ENCODE measurements around the gene KIAA0232.

The KIAA0232 gene

GRCh38 chr4:6782147-6782845 is at the start of gene KIAA0232:
KIAA0232 (plus strand) TSS chr4:6782727; CDS start chr4:6824454, 41,727 bp downstream.
- Histone ChIP-seq H3K9ac (ENCODE audit: low read length) (peak within 1 kb of the TSS; percentile 98), H3K27me3 (replicated peaks; ENCODE audit: control insufficient read depth, insufficient read depth, low read length) (no peaks in the 10 kb centered on the region), H3K4me3 (ENCODE audit: low read length) (peak within 1 kb of the TSS; percentile 96), H3K9me3 (ENCODE audit: control insufficient read depth, low read length) (no peaks in the 10 kb centered on the region), H3K4me1 (ENCODE audit: control insufficient read depth, insufficient read depth, low read length) (peaks cover 29% of the 10 kb centered on the region), H3K36me3 (ENCODE audit: control insufficient read depth, insufficient read depth, low read length, severe bottlenecking) (no peaks in the 10 kb centered on the region)
- DNase-seq (ENCODE audit: low read depth): peak; percentile 98

- no peaks in the 10 kb centered on the region for H3K9me3 ChIP-seq (ENCODE audit: control insufficient read depth, low read length)
- DNase-seq (ENCODE audit: low read depth): no peak
Observed at GRCh38 chr4:6733358-6734164, 49.0 kb upstream of the KIAA0232 start.

DNA sequence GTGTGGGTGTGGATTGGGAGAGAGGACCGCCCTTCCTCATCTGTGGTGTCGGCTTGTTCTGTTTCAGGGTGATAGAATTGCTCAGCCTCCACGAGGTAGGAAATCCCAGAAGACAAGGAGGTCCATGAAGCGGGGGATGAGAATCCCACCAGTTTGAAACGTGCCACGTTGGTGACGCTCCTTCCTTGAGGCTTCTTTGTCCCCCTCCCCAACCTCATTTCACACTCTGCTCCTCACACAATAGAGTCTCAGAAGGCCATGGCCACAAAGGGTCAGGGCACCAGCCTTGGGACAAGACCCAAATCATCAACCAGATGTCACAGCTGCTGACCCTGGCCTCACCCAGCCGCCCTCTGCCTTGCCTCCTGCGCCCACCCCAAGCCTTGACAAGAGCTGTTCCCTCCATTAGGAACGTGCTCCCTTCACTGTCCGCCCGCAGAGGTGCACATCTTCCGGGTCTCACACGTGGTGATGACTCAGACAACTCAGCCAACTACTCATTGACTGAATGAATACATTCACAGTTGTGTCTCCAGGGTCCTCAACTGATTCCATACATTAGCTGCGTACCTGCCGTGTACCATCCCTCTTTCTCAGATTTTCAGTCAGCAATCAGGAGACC is 48.3 kb upstream of the KIAA0232 start:
- DNase-seq (ENCODE audit: low read depth): no peak
- peaks cover 18% of the 10 kb centered on the region for H3K4me1 ChIP-seq (ENCODE audit: control insufficient read depth, insufficient read depth, low read length)
- no peak overlapping the region for H3K9ac ChIP-seq (ENCODE audit: low read length)
- no peaks in the 10 kb centered on the region for H3K9me3 ChIP-seq (ENCODE audit: control insufficient read depth, low read length)
- H3K4me3 ChIP-seq (ENCODE audit: low read length): no peak overlapping the region
- no peaks in the 10 kb centered on the region for H3K36me3 ChIP-seq (ENCODE audit: control insufficient read depth, insufficient read depth, low read length, severe bottlenecking)
- H3K27me3 ChIP-seq (replicated peaks; ENCODE audit: control insufficient read depth, insufficient read depth, low read length): no peaks in the 10 kb centered on the region

More at GRCh38 chr4:6733358-6734164, 49.0 kb upstream of the KIAA0232 start:
- Histone ChIP-seq H3K9ac (ENCODE audit: low read length) (peak overlapping the region; percentile 83), H3K36me3 (ENCODE audit: control insufficient read depth, insufficient read depth, low read length, severe bottlenecking) (no peaks in the 10 kb centered on the region), H3K4me3 (ENCODE audit: low read length) (no peak overlapping the region), H3K27me3 (replicated peaks; ENCODE audit: control insufficient read depth, insufficient read depth, low read length) (no peaks in the 10 kb centered on the region), H3K4me1 (ENCODE audit: control insufficient read depth, insufficient read depth, low read length) (peaks cover 18% of the 10 kb centered on the region)

GRCh38 chr4:6739920-6740319 is 42.6 kb upstream of the KIAA0232 start:
- H3K4me3 ChIP-seq (ENCODE audit: low read length): no peak overlapping the region
- H3K9ac ChIP-seq (ENCODE audit: low read length): no peak overlapping the region
- H3K27me3 ChIP-seq (replicated peaks; ENCODE audit: control insufficient read depth, insufficient read depth, low read length): no peaks in the 10 kb centered on the region
- H3K9me3 ChIP-seq (ENCODE audit: control insufficient read depth, low read length): peaks cover 4% of the 10 kb centered on the region
- no peak for DNase-seq (ENCODE audit: low read depth)
- H3K36me3 ChIP-seq (ENCODE audit: control insufficient read depth, insufficient read depth, low read length, severe bottlenecking): no peaks in the 10 kb centered on the region
- H3K4me1 ChIP-seq (ENCODE audit: control insufficient read depth, insufficient read depth, low read length): no peaks in the 10 kb centered on the region

DNA sequence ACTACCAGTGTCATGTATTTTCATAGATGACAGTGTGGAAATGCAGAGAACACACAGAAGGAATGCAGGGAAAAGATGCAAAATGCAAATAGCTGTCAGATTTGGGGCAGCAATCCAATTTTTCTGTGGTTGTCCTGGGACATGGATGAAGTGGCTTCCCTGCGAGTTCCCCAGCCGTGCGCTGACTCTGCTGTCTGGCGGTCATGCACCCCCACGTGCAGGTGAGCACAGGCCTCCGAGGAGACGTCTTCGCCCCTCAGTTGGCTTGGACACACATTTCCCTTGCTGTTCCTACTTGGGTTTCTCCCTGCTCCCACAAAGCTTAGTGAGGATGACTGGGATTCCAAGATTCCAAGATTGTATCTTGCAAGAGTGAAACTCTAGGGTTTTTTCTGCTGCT is 42.2 kb upstream of the KIAA0232 start:
- no peaks in the 10 kb centered on the region for H3K36me3 ChIP-seq (ENCODE audit: control insufficient read depth, insufficient read depth, low read length, severe bottlenecking)
- no peak overlapping the region for H3K4me3 ChIP-seq (ENCODE audit: low read length)
- H3K27me3 ChIP-seq (replicated peaks; ENCODE audit: control insufficient read depth, insufficient read depth, low read length): no peaks in the 10 kb centered on the region
- DNase-seq (ENCODE audit: low read depth): no peak
- peaks cover 4% of the 10 kb centered on the region for H3K9me3 ChIP-seq (ENCODE audit: control insufficient read depth, low read length)
- H3K4me1 ChIP-seq (ENCODE audit: control insufficient read depth, insufficient read depth, low read length): no peaks in the 10 kb centered on the region
- no peak overlapping the region for H3K9ac ChIP-seq (ENCODE audit: low read length)

DNA sequence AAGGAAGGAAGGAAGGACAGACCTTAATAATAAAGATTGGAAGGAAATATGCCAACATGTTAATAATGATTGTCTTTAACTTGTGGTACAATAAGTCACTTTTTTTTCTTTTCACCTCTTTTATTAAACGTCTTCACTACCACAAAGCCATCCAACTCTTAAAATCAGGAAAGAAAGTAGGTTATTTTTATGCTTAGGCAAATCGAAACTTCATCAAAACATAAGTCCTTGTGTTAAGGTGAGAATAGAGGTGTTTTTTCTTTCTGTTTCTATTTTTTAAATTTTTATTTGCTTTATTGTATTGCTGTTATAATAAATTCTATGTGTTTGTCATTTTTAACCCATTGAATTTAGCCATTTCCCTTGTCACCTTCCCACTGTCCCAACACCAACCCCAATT is 40.0 kb upstream of the KIAA0232 start:
- Histone ChIP-seq H3K9me3 (ENCODE audit: control insufficient read depth, low read length) (peaks cover 4% of the 10 kb centered on the region), H3K4me1 (ENCODE audit: control insufficient read depth, insufficient read depth, low read length) (peaks cover 3% of the 10 kb centered on the region), H3K36me3 (ENCODE audit: control insufficient read depth, insufficient read depth, low read length, severe bottlenecking) (no peaks in the 10 kb centered on the region), H3K27me3 (replicated peaks; ENCODE audit: control insufficient read depth, insufficient read depth, low read length) (no peaks in the 10 kb centered on the region), H3K9ac (ENCODE audit: low read length) (no peak overlapping the region), H3K4me3 (ENCODE audit: low read length) (no peak overlapping the region)
- no peak for DNase-seq (ENCODE audit: low read depth)

DNA sequence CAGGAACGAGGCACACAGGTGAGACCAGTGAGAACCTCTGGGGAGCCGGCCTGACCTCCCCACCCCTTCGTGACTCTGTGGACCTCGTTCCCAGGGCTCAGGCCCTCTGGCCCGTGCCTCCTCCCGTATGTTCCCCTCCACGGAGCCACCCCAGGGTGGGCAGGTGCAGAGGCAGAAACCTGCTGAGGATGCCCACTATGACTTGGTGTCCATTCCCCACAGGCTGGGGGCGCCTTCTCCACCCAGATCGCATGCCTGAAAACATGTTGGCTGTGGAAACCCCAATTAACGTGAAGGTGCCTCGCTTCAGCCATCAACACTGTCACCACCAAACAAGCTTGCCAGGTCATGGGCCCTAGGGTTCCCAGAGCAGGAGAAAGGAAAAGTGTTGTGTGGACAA is 39.5 kb upstream of the KIAA0232 start:
- H3K9me3 ChIP-seq (ENCODE audit: control insufficient read depth, low read length): peaks cover 4% of the 10 kb centered on the region
- no peak for DNase-seq (ENCODE audit: low read depth)
- H3K4me3 ChIP-seq (ENCODE audit: low read length): no peak overlapping the region
- no peaks in the 10 kb centered on the region for H3K27me3 ChIP-seq (replicated peaks; ENCODE audit: control insufficient read depth, insufficient read depth, low read length)
- peaks cover 7% of the 10 kb centered on the region for H3K4me1 ChIP-seq (ENCODE audit: control insufficient read depth, insufficient read depth, low read length)
- no peaks in the 10 kb centered on the region for H3K36me3 ChIP-seq (ENCODE audit: control insufficient read depth, insufficient read depth, low read length, severe bottlenecking)
- no peak overlapping the region for H3K9ac ChIP-seq (ENCODE audit: low read length)

- peaks cover 23% of the 10 kb centered on the region for H3K4me1 ChIP-seq (ENCODE audit: control insufficient read depth, insufficient read depth, low read length)
- no peaks in the 10 kb centered on the region for H3K27me3 ChIP-seq (replicated peaks; ENCODE audit: control insufficient read depth, insufficient read depth, low read length)
- no peaks in the 10 kb centered on the region for H3K36me3 ChIP-seq (ENCODE audit: control insufficient read depth, insufficient read depth, low read length, severe bottlenecking)
- no peak for DNase-seq (ENCODE audit: low read depth)
- no peak overlapping the region for H3K9ac ChIP-seq (ENCODE audit: low read length)
- H3K4me3 ChIP-seq (ENCODE audit: low read length): no peak overlapping the region
- no peaks in the 10 kb centered on the region for H3K9me3 ChIP-seq (ENCODE audit: control insufficient read depth, low read length)
Observed at GRCh38 chr4:6746721-6747293, 35.7 kb upstream of the KIAA0232 start.

DNA sequence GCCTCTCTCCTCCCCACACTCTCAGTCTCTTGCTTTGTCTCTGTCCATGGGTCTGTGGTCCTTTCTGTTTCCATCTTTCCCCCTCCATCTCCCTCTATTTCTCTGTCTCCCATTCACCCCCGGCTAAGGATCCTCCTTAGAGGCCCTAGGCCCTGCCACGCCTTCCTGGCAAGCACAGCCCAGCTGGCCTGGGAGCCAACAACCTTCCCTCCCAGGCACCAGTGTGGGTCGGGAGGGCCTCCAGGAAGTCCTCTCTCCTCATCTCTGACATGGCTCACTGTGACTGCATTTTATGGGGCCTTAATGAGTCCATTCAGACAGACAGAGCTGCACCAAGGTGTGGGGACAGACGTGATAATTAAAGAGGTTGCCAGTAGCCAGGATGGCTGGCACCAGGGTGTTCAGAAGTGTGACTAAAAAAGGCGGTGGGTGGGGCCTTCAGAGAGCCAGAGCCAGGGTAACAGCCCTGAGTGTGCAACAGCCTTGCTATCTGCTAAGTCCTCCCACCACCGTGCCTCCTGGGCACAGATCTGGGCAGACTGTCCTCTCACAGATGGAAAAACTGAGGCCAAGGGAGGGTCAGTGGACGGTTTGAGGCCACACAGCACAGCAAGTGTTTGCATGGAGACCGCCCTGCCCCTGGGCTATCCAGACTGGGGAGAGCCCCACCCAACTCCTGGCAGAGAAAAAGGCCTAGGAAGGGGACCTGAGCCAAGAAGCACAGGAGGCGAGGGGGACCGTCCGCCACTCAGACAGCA is 35.1 kb upstream of the KIAA0232 start:
- Histone ChIP-seq H3K36me3 (ENCODE audit: control insufficient read depth, insufficient read depth, low read length, severe bottlenecking) (no peaks in the 10 kb centered on the region), H3K27me3 (replicated peaks; ENCODE audit: control insufficient read depth, insufficient read depth, low read length) (no peaks in the 10 kb centered on the region), H3K4me1 (ENCODE audit: control insufficient read depth, insufficient read depth, low read length) (peaks cover 23% of the 10 kb centered on the region), H3K9ac (ENCODE audit: low read length) (no peak overlapping the region), H3K4me3 (ENCODE audit: low read length) (no peak overlapping the region), H3K9me3 (ENCODE audit: control insufficient read depth, low read length) (no peaks in the 10 kb centered on the region)
- DNase-seq (ENCODE audit: low read depth): no peak

GRCh38 chr4:6748286-6748685 is 34.2 kb upstream of the KIAA0232 start:
- Histone ChIP-seq H3K4me1 (ENCODE audit: control insufficient read depth, insufficient read depth, low read length) (peaks cover 23% of the 10 kb centered on the region), H3K9ac (ENCODE audit: low read length) (no peak overlapping the region), H3K4me3 (ENCODE audit: low read length) (no peak overlapping the region), H3K27me3 (replicated peaks; ENCODE audit: control insufficient read depth, insufficient read depth, low read length) (no peaks in the 10 kb centered on the region), H3K36me3 (ENCODE audit: control insufficient read depth, insufficient read depth, low read length, severe bottlenecking) (no peaks in the 10 kb centered on the region), H3K9me3 (ENCODE audit: control insufficient read depth, low read length) (no peaks in the 10 kb centered on the region)
- no peak for DNase-seq (ENCODE audit: low read depth)

Data from adipocyte (in vitro differentiated cells).